Upper lobe of left lung (tissue), 6 donors: Measurements from ENCODE around the gene XCL1. TPM values are rescaled to one million over a fixed set of nuclear protein-coding genes. Genes with fewer than 3 reads are reported as not detected.

ENCODE experiments used
- ATAC-seq, 2 donors: fragments of 200-7000 bp; cut with Tn5 transposase; one replicate each; pipeline ENCODE4 v1.9.1; 2022; ENCODE audit warnings: mild to moderate bottlenecking in 2 of 2, moderate library complexity in 2 of 2; ENCODE audit not compliant: low FRiP score in 2 of 2
- DNase-seq, 2 donors: peaks; one replicate each; pipeline ENCODE4 v3.0.0-alpha.2; 2019 to 2020
- H3K27ac ChIP-seq, 4 donors: fragments of 200-600 bp; sonication (generic); one replicate each; pipeline ENCODE4 v1.5.1; 2016 to 2019
- H3K27me3 ChIP-seq, 4 donors: fragments of 200-600 bp; sonication (generic); one replicate each; pipeline ENCODE4 v1.5.1; 2017 to 2019
- H3K36me3 ChIP-seq, 4 donors: fragments of 200-600 bp; sonication (generic); one replicate each; pipeline ENCODE4 v1.5.1; 2016 to 2019
- H3K4me1 ChIP-seq, 4 donors: fragments of 200-600 bp; sonication (generic); one replicate each; pipeline ENCODE4 v1.5.1; 2018 to 2019
- H3K4me3 ChIP-seq, 4 donors: fragments of 200-600 bp; sonication (generic); one replicate each; pipeline ENCODE4 v1.5.1; 2017 to 2019; ENCODE audit warnings: mild to moderate bottlenecking in 2 of 4, moderate library complexity in 1 of 4
- H3K9me3 ChIP-seq, 4 donors: fragments of 200-600 bp; sonication (generic); one replicate each; pipeline ENCODE4 v1.5.1; 2018 to 2019
- EP300 ChIP-seq, 4 donors: sonication (generic); formaldehyde crosslinking; IDR thresholded peaks; one replicate each; pipeline ENCODE4 v1.5.1; 2017; ENCODE audit warnings: antibody characterized with exemption in 4 of 4, control low read depth in 2 of 4
- POLR2A ChIP-seq, 4 donors: fragments of 450-650 bp; IDR thresholded peaks; one replicate each; pipeline ENCODE4 v1.5.1; 2016 to 2017; ENCODE audit warnings: antibody characterized with exemption in 4 of 4, mild to moderate bottlenecking in 2 of 4
- POLR2AphosphoS5 ChIP-seq, 2 donors: sonication (generic); formaldehyde crosslinking; IDR thresholded peaks; one replicate each; pipeline ENCODE4 v1.5.1; 2017; ENCODE audit warnings: antibody characterized with exemption in 2 of 2
- WGBS, 2 donors: methylation state at CpG; one replicate each; pipeline ENCODE4 v1.1.5; 2017 to 2018; 5-methylcytosine and 5-hydroxymethylcytosine counted together
- total RNA-seq, 6 donors: library from RNA; depleted of rRNA in 4 of 6; stranded (reverse); fragments of >200 nt in 4 of 6; gene quantifications; one replicate each; pipeline versions ENCODE4 v1.1.0 to v1.2.1, GENCODE V29; 2016 to 2021
- TF ChIP-seq, protein P1 (sequence below), 6 experiments: fragments of 450-650 bp in 4 of 6; fragments of 200-600 bp in 2 of 6; sonication (generic) in 2 of 6; IDR thresholded peaks; one replicate each; pipeline ENCODE4 v1.5.1; 2016 to 2019; ENCODE audit warnings: antibody characterized with exemption in 6 of 6
- donor health status: DM: no; HTN: no; CAD: no; lungs with moderate emphysema.
- donor health status: DM: no; HTN: yes; CAD: no; lungs with severe emphysema.

Gene XCL1
- total RNA-seq, 6 donors from 2014 or later = 0.30 to 2.2 (median 1.2) TPM; not detected in 1

DNA sequence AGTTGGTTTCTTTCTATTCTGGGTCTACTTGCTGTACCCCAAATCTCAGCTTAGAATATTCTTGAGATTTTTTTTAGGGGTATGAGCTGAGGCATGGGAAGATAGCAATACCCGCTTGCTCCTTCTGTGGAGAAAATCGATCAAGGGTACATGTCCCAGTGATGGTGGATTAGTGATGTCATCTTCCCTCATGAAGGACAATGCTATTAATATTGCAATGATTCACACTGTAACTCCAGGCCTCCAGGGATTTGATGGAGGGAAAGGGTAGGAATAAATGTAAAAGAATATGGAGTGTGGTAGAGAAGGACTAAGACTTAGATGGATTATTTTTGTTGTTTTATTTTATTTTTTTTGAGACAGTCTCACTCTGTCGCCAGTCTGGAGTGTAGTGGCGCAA lies 47.4 kb downstream of the XCL1 start:
- TF ChIP-seq EP300 (IDR thresholded peaks at IDR 0.05) (no peak), POLR2A (IDR thresholded peaks at IDR 0.05) (no peak)
- DNase-seq (no peak), ATAC-seq (no peak)
- Histone ChIP-seq H3K4me3 (no peak overlapping the region), H3K4me1 (peaks cover 0 to 13% (median 2%) of the 10 kb centered on the region in 4 donors), H3K36me3 (no peaks in the 10 kb centered on the region), H3K27ac (no peak overlapping the region), H3K9me3 (no peaks in the 10 kb centered on the region), H3K27me3 (no peaks in the 10 kb centered on the region)
- 95 to 96% methylated on average over 4 of the region's 4 CpGs for WGBS, 2 donors

DNA sequence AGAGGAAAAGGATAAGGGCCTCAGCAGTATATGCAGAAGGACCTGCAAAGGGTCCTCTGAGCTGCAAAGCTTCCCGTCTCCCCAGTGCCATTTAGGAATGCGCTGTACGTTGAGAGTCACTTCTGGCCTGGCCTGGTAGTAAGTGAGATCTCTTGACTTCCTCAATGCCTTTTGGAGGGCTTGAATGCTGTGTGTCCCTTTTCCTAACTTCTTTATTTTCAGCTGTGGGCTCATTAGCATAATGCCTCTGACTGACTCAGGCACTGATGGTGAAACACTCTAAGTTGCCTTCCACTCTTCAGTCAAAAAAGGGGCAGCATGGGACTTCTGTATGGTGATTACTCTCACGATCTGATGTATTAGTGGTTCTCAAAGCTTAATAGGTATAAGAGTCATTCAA lies 49.9 kb downstream of the XCL1 start:
- Histone ChIP-seq H3K36me3 (no peaks in the 10 kb centered on the region), H3K4me3 (no peak overlapping the region), H3K4me1 (peaks cover 0 to 13% (median 2%) of the 10 kb centered on the region in 4 donors), H3K27me3 (no peaks in the 10 kb centered on the region), H3K9me3 (no peaks in the 10 kb centered on the region), H3K27ac (no peak overlapping the region)
- ATAC-seq (peak in 1 of 2 donors; percentile 36), DNase-seq (no peak)
- 68 to 82% methylated on average over 4 of the region's 4 CpGs for WGBS, 2 donors
- TF ChIP-seq, protein P1, sequence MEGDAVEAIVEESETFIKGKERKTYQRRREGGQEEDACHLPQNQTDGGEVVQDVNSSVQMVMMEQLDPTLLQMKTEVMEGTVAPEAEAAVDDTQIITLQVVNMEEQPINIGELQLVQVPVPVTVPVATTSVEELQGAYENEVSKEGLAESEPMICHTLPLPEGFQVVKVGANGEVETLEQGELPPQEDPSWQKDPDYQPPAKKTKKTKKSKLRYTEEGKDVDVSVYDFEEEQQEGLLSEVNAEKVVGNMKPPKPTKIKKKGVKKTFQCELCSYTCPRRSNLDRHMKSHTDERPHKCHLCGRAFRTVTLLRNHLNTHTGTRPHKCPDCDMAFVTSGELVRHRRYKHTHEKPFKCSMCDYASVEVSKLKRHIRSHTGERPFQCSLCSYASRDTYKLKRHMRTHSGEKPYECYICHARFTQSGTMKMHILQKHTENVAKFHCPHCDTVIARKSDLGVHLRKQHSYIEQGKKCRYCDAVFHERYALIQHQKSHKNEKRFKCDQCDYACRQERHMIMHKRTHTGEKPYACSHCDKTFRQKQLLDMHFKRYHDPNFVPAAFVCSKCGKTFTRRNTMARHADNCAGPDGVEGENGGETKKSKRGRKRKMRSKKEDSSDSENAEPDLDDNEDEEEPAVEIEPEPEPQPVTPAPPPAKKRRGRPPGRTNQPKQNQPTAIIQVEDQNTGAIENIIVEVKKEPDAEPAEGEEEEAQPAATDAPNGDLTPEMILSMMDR (IDR thresholded peaks at IDR 0.05) = no peak
- no peak for TF ChIP-seq POLR2AphosphoS5 (IDR thresholded peaks at IDR 0.05)
- no peak for TF ChIP-seq POLR2A (IDR thresholded peaks at IDR 0.05)
- TF ChIP-seq EP300 (IDR thresholded peaks at IDR 0.05) = no peak

DNA sequence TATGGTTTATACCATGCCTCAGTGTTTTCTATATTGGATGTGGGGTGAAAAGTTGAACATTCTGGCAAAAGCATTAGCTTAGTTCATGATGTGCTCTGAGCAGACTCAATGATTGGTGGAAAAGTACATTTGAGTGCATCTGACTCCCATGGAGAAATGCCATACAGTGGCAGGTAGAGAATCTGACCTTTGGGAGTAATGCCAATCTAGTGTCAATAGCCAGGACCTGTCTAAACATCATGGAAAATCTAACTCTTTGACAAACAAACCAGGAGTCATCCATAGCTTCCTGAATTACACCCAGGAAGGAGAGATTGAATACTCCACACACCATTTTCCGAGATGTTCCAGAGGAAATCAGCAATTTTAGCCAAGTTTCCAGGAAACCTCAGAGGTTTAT lies 51.0 kb downstream of the XCL1 start:
- DNase-seq = no peak

DNA sequence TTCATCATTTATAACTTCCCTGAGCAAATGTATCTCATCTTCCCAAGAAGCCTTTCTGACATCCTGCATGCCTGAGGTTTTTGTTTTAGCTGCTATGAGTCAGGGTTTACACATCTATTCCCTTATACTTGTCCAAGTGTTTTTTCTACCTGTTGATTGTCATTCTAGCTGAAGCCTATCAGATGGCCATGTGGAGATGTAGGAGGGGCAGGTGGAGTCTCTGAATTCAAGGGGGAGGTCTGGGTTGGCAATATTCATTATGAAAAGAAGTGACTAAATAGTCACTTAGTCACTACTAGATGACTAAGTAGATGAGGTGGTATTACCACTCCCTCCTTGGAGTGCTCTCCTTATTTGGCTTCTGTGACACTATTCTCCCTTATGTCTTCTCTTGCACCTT lies 52.4 kb downstream of the XCL1 start:
- H3K36me3 ChIP-seq = no peaks in the 10 kb centered on the region
- TF ChIP-seq POLR2AphosphoS5 (IDR thresholded peaks at IDR 0.05) = no peak
- TF ChIP-seq, protein P1 (IDR thresholded peaks at IDR 0.05) = no peak
- TF ChIP-seq EP300 (IDR thresholded peaks at IDR 0.05) = no peak
- no peak for TF ChIP-seq POLR2A (IDR thresholded peaks at IDR 0.05)
- no peaks in the 10 kb centered on the region for H3K4me1 ChIP-seq
- H3K9me3 ChIP-seq = no peaks in the 10 kb centered on the region
- ATAC-seq (peak in 1 of 2 donors; percentile 65), DNase-seq (no peak)
- no peak overlapping the region for H3K4me3 ChIP-seq
- no peaks in the 10 kb centered on the region for H3K27me3 ChIP-seq
- no peak overlapping the region for H3K27ac ChIP-seq

More for the DNA sequence above, 51.0 kb downstream of the XCL1 start:
- TF ChIP-seq, protein P1 (IDR thresholded peaks at IDR 0.05) = no peak
- TF ChIP-seq EP300 (IDR thresholded peaks at IDR 0.05) (no peak), POLR2AphosphoS5 (IDR thresholded peaks at IDR 0.05) (no peak), POLR2A (IDR thresholded peaks at IDR 0.05) (no peak)
- WGBS, 2 donors = 89 to 100% methylated on average over 1 of the region's 1 CpG
- Histone ChIP-seq H3K36me3 (no peaks in the 10 kb centered on the region), H3K9me3 (no peaks in the 10 kb centered on the region), H3K27ac (no peak overlapping the region), H3K27me3 (no peaks in the 10 kb centered on the region), H3K4me1 (peaks cover 0 to 10% (median 2%) of the 10 kb centered on the region in 4 donors), H3K4me3 (no peak overlapping the region)
- no peak for ATAC-seq

DNA sequence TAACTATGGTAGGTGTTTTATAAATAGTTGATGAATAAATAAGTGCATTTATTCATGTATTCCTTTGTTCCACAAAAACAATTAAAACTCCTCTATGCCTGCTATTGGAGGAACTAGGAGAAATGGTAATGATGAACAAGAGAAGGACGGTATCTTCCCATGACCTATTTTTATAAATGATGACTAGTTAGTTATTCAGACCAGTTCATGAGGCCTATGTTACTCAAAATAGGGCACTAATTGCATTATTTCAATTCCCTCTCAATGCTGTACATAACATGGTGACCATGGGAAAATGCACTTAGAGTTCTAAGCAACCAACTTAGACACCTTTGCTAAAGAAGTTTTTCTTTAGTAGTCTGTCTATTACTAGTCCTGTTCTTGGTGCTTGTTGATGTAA lies 53.1 kb downstream of the XCL1 start:
- Histone ChIP-seq H3K27me3 (no peaks in the 10 kb centered on the region), H3K36me3 (no peaks in the 10 kb centered on the region), H3K4me1 (no peaks in the 10 kb centered on the region), H3K4me3 (no peak overlapping the region), H3K9me3 (no peaks in the 10 kb centered on the region), H3K27ac (no peak overlapping the region)
- 100% methylated on average over 1 of the region's 1 CpG for whole genome bisulfite sequencing, 2 donors
- DNase-seq (no peak), ATAC-seq (no peak)
- TF ChIP-seq POLR2AphosphoS5 (IDR thresholded peaks at IDR 0.05) = no peak
- TF ChIP-seq, protein P1 (IDR thresholded peaks at IDR 0.05) = no peak
- TF ChIP-seq POLR2A (IDR thresholded peaks at IDR 0.05) = no peak

Other genes starting within 250 kb of the XCL1 start
- 1 to 10 TPM in 4 of 6 donors, not detected in 2; 1.3 to 9.0 (median 1.7) TPM for gene XCL2, start 32.6 kb upstream of the XCL1 start, total RNA-seq
- gene DPT, start 152.6 kb downstream of the XCL1 start, total RNA-seq = 10 to 100 TPM in 5 of 6 donors, not detected in 1; 11.5 to 22.4 (median 12.3) TPM